ENCODE data around the gene RAB30. TPM values are rescaled to one million over a fixed set of nuclear protein-coding genes. Genes with fewer than 3 reads are reported as not detected.

RAB30 gene
- total and polyA plus RNA-seq, 2 donors (not counting 3 experiments of a cell fraction or from before 2014, with no cell fraction given), result 4.1 to 14.6 TPM

DNA sequence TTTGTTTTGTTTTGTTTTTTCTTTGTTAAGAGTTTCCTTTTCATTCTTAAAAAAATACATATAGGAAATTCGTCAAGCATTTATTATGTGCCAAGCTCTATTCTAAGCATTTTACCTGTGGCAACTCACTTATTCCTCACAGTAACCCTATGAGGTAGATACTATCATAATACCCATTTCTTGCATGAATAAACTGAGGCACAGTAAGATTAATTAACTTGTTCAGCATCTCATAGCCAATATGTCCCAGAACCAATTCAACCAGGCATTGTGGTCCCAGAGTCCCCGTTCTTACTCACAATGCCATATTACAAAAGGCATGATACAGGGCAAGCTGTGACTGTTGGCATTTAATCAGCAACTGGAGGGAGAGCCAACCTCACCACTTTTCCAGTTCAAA, 83.7 kb downstream of the RAB30 start:
- no peak for FAIRE-seq
- H3K4me3 ChIP-seq (replicated peaks in 1 of 3; ENCODE audit: insufficient read depth in 1 of 3, low read depth in 1 of 3, low read length in 3 of 3), result no peak overlapping the region
- ChIA-PET POLR2A (no interaction called here), CTCF (no interaction called here)
- dilution Hi-C loops (cut with MboI; ENCODE audit: extremely low pct_ligation_motif_present, low sequenced_read_pairs), result no loop called here
- H3K36me3 ChIP-seq (ENCODE audit: control insufficient read depth in 2 of 2, extremely low read depth in 1 of 2, insufficient read depth in 2 of 2, low read length in 2 of 2), result peaks cover 0 to 3% of the 10 kb centered on the region in 2 experiments
- no peaks in the 10 kb centered on the region for H4K20me1 ChIP-seq (replicated peaks; ENCODE audit: control insufficient read depth, extremely low read depth, insufficient read depth, low read length)
- no peaks in the 10 kb centered on the region for H3K9me3 ChIP-seq (replicated peaks; ENCODE audit: control insufficient read depth, insufficient read depth, low read length)
- BruUV-seq (replicated peaks), result no TSS peak
- H3K9me1 ChIP-seq (replicated peaks; ENCODE audit: control insufficient read depth, extremely low read depth, insufficient read depth, low read length), result no peaks in the 10 kb centered on the region
- H3K9ac ChIP-seq (replicated peaks; ENCODE audit: extremely low read depth, insufficient read depth, low read length), result no peak overlapping the region
- no peaks in the 10 kb centered on the region for H3K79me2 ChIP-seq (ENCODE audit: control insufficient read depth, insufficient read depth, low read length)
- no peak for DNase-seq (ENCODE audit: low read depth, low spot score)
- H3K27me3 ChIP-seq (ENCODE audit: control insufficient read depth in 2 of 2, insufficient read depth in 2 of 2, low read length in 2 of 2), result no peaks in the 10 kb centered on the region
- TF ChIP-seq GATA2 (IDR thresholded peaks at IDR 0.05; ENCODE audit: insufficient read depth, insufficient read length, low read depth, low read length), result no peak
- no peak for TF ChIP-seq FOS (IDR thresholded peaks at IDR 0.05; ENCODE audit: borderline replicate concordance, insufficient read depth, low read length)
- no peak for TF ChIP-seq MAX (IDR thresholded peaks at IDR 0.05; ENCODE audit: insufficient read depth, insufficient read length)
- TF ChIP-seq EZH2 (IDR thresholded peaks at IDR 0.05; ENCODE audit: borderline replicate concordance, low read depth, low read length, severe bottlenecking), result no peak
- no peak for TF ChIP-seq JUN (IDR thresholded peaks at IDR 0.05; ENCODE audit: borderline replicate concordance, insufficient read depth, insufficient read length, low read depth)
- TF ChIP-seq, protein P1, sequence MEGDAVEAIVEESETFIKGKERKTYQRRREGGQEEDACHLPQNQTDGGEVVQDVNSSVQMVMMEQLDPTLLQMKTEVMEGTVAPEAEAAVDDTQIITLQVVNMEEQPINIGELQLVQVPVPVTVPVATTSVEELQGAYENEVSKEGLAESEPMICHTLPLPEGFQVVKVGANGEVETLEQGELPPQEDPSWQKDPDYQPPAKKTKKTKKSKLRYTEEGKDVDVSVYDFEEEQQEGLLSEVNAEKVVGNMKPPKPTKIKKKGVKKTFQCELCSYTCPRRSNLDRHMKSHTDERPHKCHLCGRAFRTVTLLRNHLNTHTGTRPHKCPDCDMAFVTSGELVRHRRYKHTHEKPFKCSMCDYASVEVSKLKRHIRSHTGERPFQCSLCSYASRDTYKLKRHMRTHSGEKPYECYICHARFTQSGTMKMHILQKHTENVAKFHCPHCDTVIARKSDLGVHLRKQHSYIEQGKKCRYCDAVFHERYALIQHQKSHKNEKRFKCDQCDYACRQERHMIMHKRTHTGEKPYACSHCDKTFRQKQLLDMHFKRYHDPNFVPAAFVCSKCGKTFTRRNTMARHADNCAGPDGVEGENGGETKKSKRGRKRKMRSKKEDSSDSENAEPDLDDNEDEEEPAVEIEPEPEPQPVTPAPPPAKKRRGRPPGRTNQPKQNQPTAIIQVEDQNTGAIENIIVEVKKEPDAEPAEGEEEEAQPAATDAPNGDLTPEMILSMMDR (IDR thresholded peaks at IDR 0.05; ENCODE audit: extremely low read depth in 1 of 2, insufficient read depth in 1 of 2, low read depth in 1 of 2, low read length in 2 of 2), result no peak
- no peak for TF ChIP-seq POLR2AphosphoS5 (IDR thresholded peaks at IDR 0.05; ENCODE audit: insufficient read depth, low read depth, low read length)
- no peak for TF ChIP-seq MYC (IDR thresholded peaks at IDR 0.05; ENCODE audit: low read depth, low read length)
- no peak for TF ChIP-seq POLR2A (IDR thresholded peaks at IDR 0.05; ENCODE audit: low read depth, low read length)
- no peak overlapping the region for H3K4me2 ChIP-seq (ENCODE audit: insufficient read depth, low read length)
- H3K4me1 ChIP-seq (ENCODE audit: control insufficient read depth, extremely low read depth, insufficient read depth, low read length), result peaks cover 13% of the 10 kb centered on the region
- intact Hi-C loops (cut with micrococcal nuclease), result no loop called here
- no peak overlapping the region for H3K27ac ChIP-seq (ENCODE audit: insufficient read depth, low read depth, low read length)
- no peak overlapping the region for H2AFZ ChIP-seq (ENCODE audit: low read depth, low read length)
